Transverse colon (tissue), 4 donors: ENCODE measurements around the gene TAF4. TPM values are rescaled to one million over a fixed set of nuclear protein-coding genes. Genes with fewer than 3 reads are reported as not detected.

Experiments used
- DNase-seq: peaks from one replicate; pipeline ENCODE4 v3.0.0-alpha.2; 2019
- H3K27ac ChIP-seq, 4 donors: fragments of 200-600 bp; sonication (generic); 2 replicates each; pipeline ENCODE4 v1.5.1; 2016 to 2018; ENCODE audit warnings: inconsistent platforms in 4 of 4
- H3K27me3 ChIP-seq: fragments of 200-600 bp; sonication (generic); 2 replicates; pipeline ENCODE4 v1.5.1; 2017; ENCODE audit warnings: inconsistent platforms
- H3K36me3 ChIP-seq, 4 donors: fragments of 200-600 bp; sonication (generic); 2 replicates each; pipeline ENCODE4 v1.5.1; 2017 to 2019; ENCODE audit warnings: inconsistent platforms in 4 of 4
- H3K4me1 ChIP-seq, 4 donors: fragments of 200-600 bp; sonication (generic); 2 replicates each; pipeline ENCODE4 v1.5.1; 2017 to 2020; ENCODE audit warnings: inconsistent platforms in 4 of 4
- H3K4me3 ChIP-seq, 4 donors: fragments of 200-600 bp; sonication (generic); 1 replicate in 1 of 4; 2 replicates in 3 of 4; pipeline versions ENCODE4 v1.5.1 to v1.6.1; 2017 to 2019; ENCODE audit warnings: inconsistent platforms in 4 of 4
- H3K9me3 ChIP-seq, 2 donors: fragments of 200-600 bp; sonication (generic); 2 replicates each; pipeline ENCODE4 v1.5.1; 2017 to 2019; ENCODE audit warnings: inconsistent platforms in 2 of 2
- CTCF ChIP-seq, 5 experiments: fragments of 200-600 bp in 3 of 5; fragments of 450-650 bp in 2 of 5; sonication (generic) in 3 of 5; IDR thresholded peaks; 1 replicate in 2 of 5; 2 replicates in 3 of 5; pipeline ENCODE4 v1.5.1; 2016 to 2017; ENCODE audit warnings: antibody characterized with exemption in 5 of 5, inconsistent platforms in 3 of 5, mild to moderate bottlenecking in 2 of 5, moderate library complexity in 1 of 5
- EP300 ChIP-seq: sonication (generic); formaldehyde crosslinking; IDR thresholded peaks from one replicate; pipeline ENCODE4 v1.6.1; 2017; ENCODE audit warnings: antibody characterized with exemption, low read depth
- POLR2A ChIP-seq: fragments of 450-650 bp; IDR thresholded peaks from one replicate; pipeline ENCODE4 v1.6.1; 2016; ENCODE audit warnings: antibody characterized with exemption, mild to moderate bottlenecking, moderate library complexity
- POLR2AphosphoS5 ChIP-seq, 3 donors: sonication (generic); formaldehyde crosslinking; IDR thresholded peaks; one replicate each; pipeline ENCODE4 v1.6.1; 2016; ENCODE audit warnings: antibody characterized with exemption in 3 of 3
- WGBS, 2 donors: methylation state at CpG; one replicate each; pipeline ENCODE4 v1.1.5; 2018; ENCODE audit warnings: low coverage in 1 of 2; 5-methylcytosine and 5-hydroxymethylcytosine counted together
- in situ Hi-C, 4 donors: fragments of 200-750 bp; cut with MboI; loops; one replicate each; pipeline versions ENCODE4 v1.15.0 to v1.15.1; 2017; ENCODE audit warnings: low sequenced_read_pairs in 3 of 4, low pct_ligation_motif_present in 1 of 4, low pct_unique_long_range_greater_than_20kb in 1 of 4
- intact Hi-C: fragments of 100-400 bp; cut with DNase I; formaldehyde crosslinking; loops from one replicate; pipeline ENCODE4 v1.15.1; 2023; ENCODE audit warnings: low total_unique reads
- total RNA-seq, 4 donors: library from RNA; depleted of rRNA; stranded (reverse); fragments of >200 nt; gene quantifications; one replicate each; pipeline ENCODE4 v1.1.0, GENCODE V29; 2016

TAF4 gene
- total RNA-seq, 4 donors from 2014 or later = 18.9 to 39.5 (median 24.3) TPM

GRCh38 chr20:62055106-62055861 is 10.4 kb downstream of the TAF4 start:
- in situ Hi-C loops (no loop called here), intact Hi-C loops (no loop called here)
- Histone ChIP-seq H3K9me3 (no peaks in the 10 kb centered on the region), H3K4me3 (no peak overlapping the region), H3K4me1 (peaks cover 0 to 15% (median 0%) of the 10 kb centered on the region in 4 donors), H3K27ac (no peak overlapping the region), H3K36me3 (no peaks in the 10 kb centered on the region), H3K27me3 (no peaks in the 10 kb centered on the region)
- no peak for DNase-seq
- WGBS, 2 donors = 95 to 96% methylated on average over 4 to 21 of the region's 21 CpGs
- no peak for TF ChIP-seq EP300
- no peak for TF ChIP-seq CTCF (IDR thresholded peaks at IDR 0.05)
- TF ChIP-seq POLR2A = no peak
- no peak for TF ChIP-seq POLR2AphosphoS5 (IDR thresholded peaks at IDR 0.05)

GRCh38 chr20:62054451-62054953 is 11.2 kb downstream of the TAF4 start:
- H3K4me3 ChIP-seq = no peak overlapping the region
- intact Hi-C loops (no loop called here), in situ Hi-C loops (no loop called here)
- TF ChIP-seq CTCF (IDR thresholded peaks at IDR 0.05) (no peak), POLR2A (no peak), EP300 (no peak), POLR2AphosphoS5 (IDR thresholded peaks at IDR 0.05) (no peak)
- no peaks in the 10 kb centered on the region for H3K36me3 ChIP-seq
- WGBS, 2 donors = 91% methylated on average over 12 of the region's 12 CpGs; no CpG with 5 or more reads in 1 of the 2 donors
- no peak for DNase-seq
- H3K27me3 ChIP-seq = no peaks in the 10 kb centered on the region
- H3K4me1 ChIP-seq = peaks cover 0 to 11% (median 0%) of the 10 kb centered on the region in 4 donors
- no peak overlapping the region for H3K27ac ChIP-seq
- H3K9me3 ChIP-seq = no peaks in the 10 kb centered on the region

GRCh38 chr20:62053465-62054196 is 12.1 kb downstream of the TAF4 start:
- intact Hi-C loops = no loop called here
- Histone ChIP-seq H3K9me3 (no peaks in the 10 kb centered on the region), H3K27me3 (no peaks in the 10 kb centered on the region), H3K27ac (no peak overlapping the region), H3K4me3 (no peak overlapping the region), H3K4me1 (peaks cover 0 to 11% (median 0%) of the 10 kb centered on the region in 4 donors), H3K36me3 (no peaks in the 10 kb centered on the region)
- in situ Hi-C loops = no loop called here
- TF ChIP-seq EP300 = no peak
- TF ChIP-seq CTCF (IDR thresholded peaks at IDR 0.05) = no peak
- TF ChIP-seq POLR2AphosphoS5 (IDR thresholded peaks at IDR 0.05) = no peak
- no peak for TF ChIP-seq POLR2A
- DNase-seq = no peak
- WGBS, 2 donors = 91 to 100% methylated on average over 3 to 21 of the region's 22 CpGs

GRCh38 chr20:62052842-62053464 is 12.7 kb downstream of the TAF4 start:
- TF ChIP-seq CTCF (IDR thresholded peaks at IDR 0.05) = no peak
- TF ChIP-seq EP300 = no peak
- TF ChIP-seq POLR2AphosphoS5 (IDR thresholded peaks at IDR 0.05) = no peak
- no peak for TF ChIP-seq POLR2A
- DNase-seq = no peak
- no peak overlapping the region for H3K27ac ChIP-seq
- H3K4me3 ChIP-seq = no peak overlapping the region
- H3K36me3 ChIP-seq = no peaks in the 10 kb centered on the region
- H3K9me3 ChIP-seq = no peaks in the 10 kb centered on the region
- in situ Hi-C loops (no loop called here), intact Hi-C loops (no loop called here)
- 80 to 90% methylated on average over 1 to 26 of the region's 26 CpGs for WGBS, 2 donors
- no peaks in the 10 kb centered on the region for H3K27me3 ChIP-seq
- peaks cover 0 to 11% (median 0%) of the 10 kb centered on the region in 4 donors for H3K4me1 ChIP-seq
